GM12801 (cell line): Measurements from ENCODE around the gene HAO1.

Source experiments
- TF ChIP-seq, protein P1 (sequence below): IDR thresholded peaks from one replicate; pipeline ENCODE4 v1.5.1; 2011; ENCODE audit warnings: control low read depth; ENCODE audit not compliant: insufficient read length; ENCODE audit errors: extremely low read depth

The HAO1 gene

DNA sequence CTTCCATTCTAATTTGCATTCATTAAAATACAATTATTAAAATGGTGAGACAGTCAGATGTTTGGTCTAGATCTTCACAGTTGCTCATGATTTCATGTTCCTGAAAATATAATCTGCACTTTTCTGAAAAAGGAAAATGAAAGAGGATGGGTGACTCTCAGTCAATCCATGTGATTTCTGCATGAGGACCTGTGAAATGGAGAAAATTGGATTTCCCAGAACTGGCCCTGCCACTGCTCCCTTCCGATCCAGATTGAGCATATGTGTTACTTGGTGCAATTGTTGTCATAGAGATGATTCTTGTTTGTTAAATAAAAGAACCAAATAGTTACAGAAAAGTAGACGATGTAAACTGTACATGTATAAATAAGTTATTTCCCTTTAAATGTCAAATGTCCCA, 37.4 kb downstream of the HAO1 start:
- TF ChIP-seq, protein P1, sequence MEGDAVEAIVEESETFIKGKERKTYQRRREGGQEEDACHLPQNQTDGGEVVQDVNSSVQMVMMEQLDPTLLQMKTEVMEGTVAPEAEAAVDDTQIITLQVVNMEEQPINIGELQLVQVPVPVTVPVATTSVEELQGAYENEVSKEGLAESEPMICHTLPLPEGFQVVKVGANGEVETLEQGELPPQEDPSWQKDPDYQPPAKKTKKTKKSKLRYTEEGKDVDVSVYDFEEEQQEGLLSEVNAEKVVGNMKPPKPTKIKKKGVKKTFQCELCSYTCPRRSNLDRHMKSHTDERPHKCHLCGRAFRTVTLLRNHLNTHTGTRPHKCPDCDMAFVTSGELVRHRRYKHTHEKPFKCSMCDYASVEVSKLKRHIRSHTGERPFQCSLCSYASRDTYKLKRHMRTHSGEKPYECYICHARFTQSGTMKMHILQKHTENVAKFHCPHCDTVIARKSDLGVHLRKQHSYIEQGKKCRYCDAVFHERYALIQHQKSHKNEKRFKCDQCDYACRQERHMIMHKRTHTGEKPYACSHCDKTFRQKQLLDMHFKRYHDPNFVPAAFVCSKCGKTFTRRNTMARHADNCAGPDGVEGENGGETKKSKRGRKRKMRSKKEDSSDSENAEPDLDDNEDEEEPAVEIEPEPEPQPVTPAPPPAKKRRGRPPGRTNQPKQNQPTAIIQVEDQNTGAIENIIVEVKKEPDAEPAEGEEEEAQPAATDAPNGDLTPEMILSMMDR, result no peak

DNA sequence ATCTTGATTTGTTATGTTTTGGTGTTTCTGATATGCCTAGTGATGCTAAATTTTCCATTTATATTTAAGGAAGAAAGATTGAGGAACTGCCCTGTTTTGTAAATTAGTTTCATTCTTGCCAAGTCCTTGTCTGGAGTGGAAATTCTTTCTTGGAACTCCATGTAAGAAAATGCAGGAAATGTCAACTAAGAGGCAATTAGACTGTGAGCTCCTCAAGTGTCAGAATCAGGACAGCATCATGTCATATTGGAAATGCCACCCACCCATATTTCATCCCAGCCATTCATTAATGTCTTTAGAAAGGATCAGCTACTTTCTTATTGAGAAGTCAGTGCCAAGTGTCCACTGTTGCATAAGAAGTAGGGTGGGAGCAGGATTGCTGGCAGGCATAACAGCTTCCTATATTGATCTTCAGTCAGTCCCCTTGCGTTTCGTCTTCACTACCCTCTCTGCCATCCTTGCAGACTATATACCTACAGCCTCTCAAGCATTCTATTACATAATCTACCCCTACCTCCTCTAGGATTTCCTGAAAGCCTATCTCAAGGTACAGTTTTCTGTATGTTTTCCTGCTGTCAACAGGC, 42.4 kb downstream of the HAO1 start:
- TF ChIP-seq, protein P1, result no peak

DNA sequence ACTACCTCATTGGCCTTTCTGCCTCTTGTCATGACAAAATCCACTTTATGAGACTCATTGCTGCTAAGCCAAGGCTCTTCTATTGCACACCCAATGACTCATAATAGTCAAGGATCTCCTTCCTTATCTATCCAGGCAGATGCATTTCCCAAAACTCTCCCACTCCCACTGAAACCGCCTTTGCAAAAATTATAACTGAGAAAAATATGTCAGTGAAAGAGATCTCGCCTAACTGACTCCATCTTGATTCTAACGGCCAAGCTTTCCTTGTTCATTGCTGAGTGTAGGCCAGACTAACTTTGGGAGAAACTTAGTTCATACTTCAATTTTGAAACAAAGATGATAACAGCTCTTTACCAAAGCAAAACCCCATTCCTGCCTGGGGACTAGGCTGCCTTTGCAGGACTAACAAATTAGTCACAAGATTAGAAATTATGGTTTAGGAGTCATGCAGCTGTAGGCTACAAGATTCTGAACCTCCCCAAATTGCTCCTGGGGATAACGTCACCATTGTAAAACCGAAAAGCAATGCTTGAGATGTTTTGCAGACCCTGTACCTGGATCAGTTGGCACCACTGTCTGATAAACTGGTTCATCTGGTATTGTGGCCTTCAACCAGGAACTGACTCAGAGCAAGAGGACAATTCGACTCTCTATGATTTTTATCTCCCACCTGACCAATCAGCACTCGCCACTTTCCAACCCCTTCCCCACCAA, 47.1 kb downstream of the HAO1 start:
- TF ChIP-seq, protein P1, result no peak

DNA sequence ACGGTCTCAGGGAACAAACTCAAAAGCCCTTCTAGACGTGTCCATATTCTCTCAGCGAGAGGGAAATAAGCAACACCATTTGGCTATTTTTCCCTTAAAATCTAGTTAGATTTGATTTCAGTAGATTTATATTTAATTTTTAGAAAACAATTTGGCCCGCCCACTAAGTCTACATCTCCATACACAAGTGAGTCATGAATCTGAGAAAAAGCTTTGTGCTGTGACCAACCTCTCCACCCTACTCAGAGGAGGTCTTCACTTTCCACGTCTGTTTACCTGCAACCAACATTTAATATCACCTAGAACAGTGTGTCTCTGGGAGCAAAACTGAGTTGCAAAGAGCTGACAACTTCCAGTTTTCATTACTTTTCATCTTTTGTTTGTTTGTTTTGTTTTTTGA, 48.6 kb downstream of the HAO1 start:
- TF ChIP-seq, protein P1, result no peak

DNA sequence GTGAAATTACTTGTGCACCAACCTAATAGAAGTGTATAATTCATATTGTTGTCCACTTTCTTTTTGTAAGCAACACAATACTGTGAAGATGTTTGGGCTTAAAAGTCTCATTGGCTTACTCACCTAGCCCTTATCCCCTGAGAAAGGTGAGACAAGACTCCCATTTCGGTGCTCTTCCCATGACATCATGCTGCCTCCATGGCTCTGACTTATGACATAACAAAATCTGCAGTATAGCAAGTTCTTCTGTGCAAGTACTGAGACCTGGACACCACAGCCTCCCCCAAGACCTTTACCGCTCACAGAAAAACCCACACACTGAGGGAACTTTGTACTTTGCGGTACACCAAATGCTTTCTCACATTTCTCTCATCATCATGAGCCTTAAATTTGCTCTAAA, 50.5 kb downstream of the HAO1 start:
- TF ChIP-seq, protein P1, result no peak

DNA sequence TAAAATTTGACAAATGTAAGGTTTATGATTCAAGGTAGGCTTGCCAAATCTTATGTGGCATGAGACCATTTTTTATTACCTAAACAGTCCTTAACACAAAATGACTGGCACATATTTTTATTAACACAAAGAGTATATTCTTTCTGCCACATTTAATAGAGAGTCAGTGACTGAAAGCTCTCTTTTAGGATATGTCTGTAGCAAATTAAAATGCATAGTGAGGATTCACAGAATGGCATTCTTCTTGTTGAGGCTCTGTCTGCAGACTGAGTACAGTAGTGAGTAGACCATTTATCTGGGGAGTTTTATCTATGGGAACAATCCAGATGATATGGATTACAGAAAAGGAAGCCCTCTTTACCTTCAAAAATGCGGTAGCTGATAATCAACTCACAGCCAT, 56.5 kb downstream of the HAO1 start:
- TF ChIP-seq, protein P1, result no peak

DNA sequence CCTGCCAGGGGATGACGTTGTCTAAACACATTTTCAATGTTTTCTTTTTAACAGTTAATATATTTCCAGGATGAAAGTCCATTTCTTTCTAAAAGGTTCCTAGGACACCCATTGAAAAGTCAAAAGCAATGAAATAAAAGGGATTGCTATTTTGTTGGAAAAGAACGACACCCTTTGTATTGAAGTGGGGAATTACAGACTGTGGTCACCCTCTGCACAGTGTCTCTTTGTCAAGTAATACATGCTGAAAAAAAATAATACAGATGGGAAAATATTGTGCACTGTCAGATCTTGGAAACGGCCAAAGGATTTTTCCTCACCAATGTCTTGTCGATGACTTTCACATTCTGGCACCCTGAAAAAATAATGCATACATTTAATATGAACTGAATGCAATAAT, 56.9 kb downstream of the HAO1 start:
- TF ChIP-seq, protein P1, result no peak
